HG03457 (cell line): ENCODE measurements around the gene RSF1.

Source experiments
- ATAC-seq: cut with Tn5 transposase; IDR thresholded peaks from one replicate; pipeline ENCODE4 v1.9.1; 2021; ENCODE audit warnings: moderate number of reproducible peaks; ENCODE audit not compliant: unreplicated experiment

RSF1 gene

GRCh38 chr11:77806415-77806814, 14.1 kb downstream of the RSF1 start:
- ATAC-seq: no peak

GRCh38 chr11:77801477-77801876, 19.0 kb downstream of the RSF1 start:
- ATAC-seq: no peak

GRCh38 chr11:77800449-77800848, 20.1 kb downstream of the RSF1 start:
- no peak for ATAC-seq

- ATAC-seq: no peak
Measured at GRCh38 chr11:77799338-77799737, 21.2 kb downstream of the RSF1 start.

- ATAC-seq: no peak
Measured at GRCh38 chr11:77793972-77794371, 26.6 kb downstream of the RSF1 start.

- ATAC-seq: no peak
Measured at GRCh38 chr11:77791301-77791700, 29.2 kb downstream of the RSF1 start.

GRCh38 chr11:77789731-77790476, 30.6 kb downstream of the RSF1 start:
- ATAC-seq: no peak

- no peak for ATAC-seq
Measured at GRCh38 chr11:77789061-77789730, 31.3 kb downstream of the RSF1 start.

GRCh38 chr11:77784572-77784971, 36.0 kb downstream of the RSF1 start:
- ATAC-seq: no peak

GRCh38 chr11:77783025-77783424, 37.5 kb downstream of the RSF1 start:
- no peak for ATAC-seq

- no peak for ATAC-seq
Measured at GRCh38 chr11:77779935-77780334, 40.6 kb downstream of the RSF1 start.

GRCh38 chr11:77778549-77778948, 42.0 kb downstream of the RSF1 start:
- ATAC-seq: no peak

- no peak for ATAC-seq
Measured at GRCh38 chr11:77778118-77778517, 42.4 kb downstream of the RSF1 start.

GRCh38 chr11:77776455-77776854, 44.1 kb downstream of the RSF1 start:
- ATAC-seq: no peak

GRCh38 chr11:77775936-77776335, 44.6 kb downstream of the RSF1 start:
- no peak for ATAC-seq

- no peak for ATAC-seq
Measured at GRCh38 chr11:77771135-77771534, 49.4 kb downstream of the RSF1 start.

GRCh38 chr11:77770629-77771028, 49.9 kb downstream of the RSF1 start:
- ATAC-seq: no peak

GRCh38 chr11:77762426-77762825, 58.1 kb downstream of the RSF1 start:
- no peak for ATAC-seq

GRCh38 chr11:77761491-77761890, 59.0 kb downstream of the RSF1 start:
- no peak for ATAC-seq

GRCh38 chr11:77758331-77758730, 62.2 kb downstream of the RSF1 start:
- no peak for ATAC-seq

- ATAC-seq: no peak
Measured at GRCh38 chr11:77753230-77753629, 67.3 kb downstream of the RSF1 start.

- ATAC-seq: no peak
Measured at GRCh38 chr11:77752516-77752915, 68.0 kb downstream of the RSF1 start.
